ENCODE measurements around the gene AFAP1L1.

AFAP1L1 gene

GRCh38 chr5:149348518-149348917 is 76.9 kb downstream of the AFAP1L1 start:
- TF ChIP-seq, protein P1, sequence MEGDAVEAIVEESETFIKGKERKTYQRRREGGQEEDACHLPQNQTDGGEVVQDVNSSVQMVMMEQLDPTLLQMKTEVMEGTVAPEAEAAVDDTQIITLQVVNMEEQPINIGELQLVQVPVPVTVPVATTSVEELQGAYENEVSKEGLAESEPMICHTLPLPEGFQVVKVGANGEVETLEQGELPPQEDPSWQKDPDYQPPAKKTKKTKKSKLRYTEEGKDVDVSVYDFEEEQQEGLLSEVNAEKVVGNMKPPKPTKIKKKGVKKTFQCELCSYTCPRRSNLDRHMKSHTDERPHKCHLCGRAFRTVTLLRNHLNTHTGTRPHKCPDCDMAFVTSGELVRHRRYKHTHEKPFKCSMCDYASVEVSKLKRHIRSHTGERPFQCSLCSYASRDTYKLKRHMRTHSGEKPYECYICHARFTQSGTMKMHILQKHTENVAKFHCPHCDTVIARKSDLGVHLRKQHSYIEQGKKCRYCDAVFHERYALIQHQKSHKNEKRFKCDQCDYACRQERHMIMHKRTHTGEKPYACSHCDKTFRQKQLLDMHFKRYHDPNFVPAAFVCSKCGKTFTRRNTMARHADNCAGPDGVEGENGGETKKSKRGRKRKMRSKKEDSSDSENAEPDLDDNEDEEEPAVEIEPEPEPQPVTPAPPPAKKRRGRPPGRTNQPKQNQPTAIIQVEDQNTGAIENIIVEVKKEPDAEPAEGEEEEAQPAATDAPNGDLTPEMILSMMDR (IDR thresholded peaks at IDR 0.05; ENCODE audit: insufficient read depth, low read length, missing control alignments) = no peak
- H3K4me3 ChIP-seq (ENCODE audit: low read depth, low read length) = no peak overlapping the region
- CTCF ChIA-PET = interaction anchor here (4.7 to 18.7 kb wide), 2 partner anchors 21 to 31 kb away, joined by 30 to 308 read pairs; no protein-coding TSS in a partner anchor
- POLR2A ChIA-PET = no interaction called here
- DNase-seq (ENCODE audit: low read depth, low spot score) = no peak

- POLR2A ChIA-PET = interaction anchor here (0.6 kb wide), 1 partner anchor 142 kb away, joined by 3 read pairs; no protein-coding TSS in a partner anchor
- no peak for DNase-seq (ENCODE audit: low read depth, low spot score)
- CTCF ChIA-PET = interaction anchor here (1.1 to 18.7 kb wide), 3 partner anchors 9 to 32 kb away, joined by 3 to 308 read pairs (median 6); partner anchors contain the start of gene PCYOX1L
- TF ChIP-seq, protein P1 (IDR thresholded peaks at IDR 0.05; ENCODE audit: insufficient read depth, low read length, missing control alignments) = no peak
- H3K4me3 ChIP-seq (ENCODE audit: low read depth, low read length) = no peak overlapping the region
Observed at GRCh38 chr5:149349382-149349781, 77.7 kb downstream of the AFAP1L1 start.

DNA sequence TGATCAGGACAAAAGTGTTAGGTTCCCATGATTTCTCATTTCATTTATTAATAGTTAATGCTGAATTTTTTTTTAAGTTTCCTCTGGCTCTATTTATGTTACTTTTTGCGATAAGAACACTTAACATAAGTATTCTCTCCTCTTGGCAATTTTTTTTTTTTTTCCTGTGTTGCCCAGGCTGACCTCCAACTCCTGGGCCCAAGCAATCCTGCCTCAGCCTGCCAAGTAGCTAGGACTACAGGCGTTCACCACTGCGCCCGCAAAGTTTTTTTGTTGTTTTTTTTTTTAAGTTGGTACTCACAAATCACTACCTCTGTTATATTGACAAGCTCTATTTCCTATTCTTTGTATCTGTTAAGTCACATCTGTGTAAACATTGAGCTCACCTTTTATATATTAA is 80.5 kb downstream of the AFAP1L1 start:
- ChIA-PET POLR2A (no interaction called here), CTCF (interaction anchor here (0.6 to 18.7 kb wide), 4 partner anchors 17 to 639 kb away, joined by 3 to 308 read pairs (median 4); no protein-coding TSS in a partner anchor)
- no peak for DNase-seq (ENCODE audit: low read depth, low spot score)
- no peak overlapping the region for H3K4me3 ChIP-seq (ENCODE audit: low read depth, low read length)
- TF ChIP-seq, protein P1 (IDR thresholded peaks at IDR 0.05; ENCODE audit: insufficient read depth, low read length, missing control alignments) = no peak

- ChIA-PET POLR2A (no interaction called here), CTCF (interaction anchor here (1.9 to 18.7 kb wide), 2 partner anchors 15 to 211 kb away, joined by 5 to 308 read pairs; no protein-coding TSS in a partner anchor)
- H3K4me3 ChIP-seq (ENCODE audit: low read depth, low read length) = no peak overlapping the region
- TF ChIP-seq, protein P1 (IDR thresholded peaks at IDR 0.05; ENCODE audit: insufficient read depth, low read length, missing control alignments) = no peak
- DNase-seq (ENCODE audit: low read depth, low spot score) = no peak
Observed at GRCh38 chr5:149353911-149354310, 82.3 kb downstream of the AFAP1L1 start.

DNA sequence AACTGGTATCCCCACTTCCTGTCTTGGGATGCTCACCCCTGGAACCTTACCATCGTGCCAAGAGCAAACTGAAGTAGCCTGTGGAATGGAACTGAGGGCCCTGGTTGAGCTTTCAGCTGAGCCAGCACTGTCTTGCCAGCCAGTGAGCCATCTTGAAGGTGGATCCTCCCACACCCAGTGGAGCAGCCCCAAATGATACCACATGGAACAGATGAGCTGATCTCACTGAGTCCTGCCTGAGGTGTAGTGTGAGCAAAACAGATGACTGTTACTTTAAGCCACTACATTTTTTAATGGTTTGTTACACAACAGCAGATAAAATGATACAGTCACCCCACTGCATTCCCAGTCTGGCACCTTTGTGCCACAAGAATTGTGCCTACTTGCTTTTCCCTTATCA is 84.0 kb downstream of the AFAP1L1 start:
- CTCF ChIA-PET = interaction anchor here (1.1 to 18.7 kb wide), 4 partner anchors 8 to 78 kb away, joined by 3 to 308 read pairs (median 8); partner anchors contain the start of gene GRPEL2
- H3K4me3 ChIP-seq (ENCODE audit: low read depth, low read length) = no peak overlapping the region
- TF ChIP-seq, protein P1 (IDR thresholded peaks at IDR 0.05; ENCODE audit: insufficient read depth, low read length, missing control alignments) = no peak
- no peak for DNase-seq (ENCODE audit: low read depth, low spot score)
- POLR2A ChIA-PET = interaction anchor here (0.7 to 1.9 kb wide), 3 partner anchors 10 to 89 kb away, joined by 4 to 7 read pairs (median 4); partner anchors contain the start of gene GRPEL2

DNA sequence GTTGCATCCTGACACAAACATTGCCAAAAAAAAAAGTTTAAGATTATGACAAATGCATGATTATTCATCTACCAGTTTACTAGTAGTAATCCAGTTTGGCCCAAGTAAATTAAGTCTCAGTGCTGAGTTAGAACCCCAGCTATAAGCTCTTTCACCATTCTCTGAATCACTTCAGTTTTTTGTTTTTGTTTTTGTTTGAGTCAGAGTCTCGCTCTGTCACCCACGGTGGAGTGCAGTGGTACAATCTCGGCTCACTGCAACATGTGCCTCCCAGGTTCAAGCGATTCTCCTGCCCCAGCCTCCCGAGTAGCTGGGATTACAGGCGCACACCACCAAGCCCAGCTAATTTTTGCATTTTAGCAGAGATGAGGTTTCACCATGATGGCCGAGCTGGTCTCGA is 84.7 kb downstream of the AFAP1L1 start:
- ChIA-PET CTCF (interaction anchor here (1.1 to 18.7 kb wide), 4 partner anchors 9 to 78 kb away, joined by 3 to 308 read pairs (median 8); partner anchors contain the start of gene GRPEL2), POLR2A (interaction anchor here (1.4 to 1.9 kb wide), 2 partner anchors 10 to 11 kb away, joined by 4 to 7 read pairs; partner anchors contain the start of gene GRPEL2)
- no peak overlapping the region for H3K4me3 ChIP-seq (ENCODE audit: low read depth, low read length)
- TF ChIP-seq, protein P1 (IDR thresholded peaks at IDR 0.05; ENCODE audit: insufficient read depth, low read length, missing control alignments) = no peak
- no peak for DNase-seq (ENCODE audit: low read depth, low spot score)

All from AG04449 (cell line).